ENCODE data around the gene FLYWCH1.

FLYWCH1 gene

DNA sequence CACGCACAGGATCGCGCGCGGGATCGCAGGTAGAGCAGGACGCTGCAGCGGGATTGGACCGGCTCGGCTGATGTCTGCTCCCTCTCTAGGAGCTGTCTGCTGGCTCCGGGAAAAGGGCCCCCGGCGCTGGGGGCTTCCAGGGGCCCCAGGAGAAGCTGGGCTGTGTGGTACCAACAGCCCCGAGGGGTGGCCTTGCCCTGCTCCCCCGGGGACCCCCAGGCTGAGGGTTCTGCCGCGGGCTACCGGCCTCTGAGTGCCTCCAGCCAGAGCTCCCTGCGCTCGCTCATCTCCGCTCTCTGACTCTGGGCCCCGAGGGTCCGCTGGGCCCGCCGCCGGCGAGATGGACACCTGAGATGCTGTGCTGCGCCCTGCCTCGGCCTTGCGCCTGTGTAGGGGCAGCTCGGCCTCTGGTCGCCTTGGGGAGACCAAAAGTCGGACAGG lies 56.0 kb downstream of the FLYWCH1 start:
- TF ChIP-seq ZFP3 (CRISPR knock-in tag; IDR thresholded peaks at IDR 0.05) (no peak), SNAI2 (CRISPR knock-in tag; IDR thresholded peaks at IDR 0.05) (no peak), ZNF8 (CRISPR knock-in tag; IDR thresholded peaks at IDR 0.05) (no peak), RARB (CRISPR knock-in tag; IDR thresholded peaks at IDR 0.05) (no peak)
- no peak for ATAC-seq

DNA sequence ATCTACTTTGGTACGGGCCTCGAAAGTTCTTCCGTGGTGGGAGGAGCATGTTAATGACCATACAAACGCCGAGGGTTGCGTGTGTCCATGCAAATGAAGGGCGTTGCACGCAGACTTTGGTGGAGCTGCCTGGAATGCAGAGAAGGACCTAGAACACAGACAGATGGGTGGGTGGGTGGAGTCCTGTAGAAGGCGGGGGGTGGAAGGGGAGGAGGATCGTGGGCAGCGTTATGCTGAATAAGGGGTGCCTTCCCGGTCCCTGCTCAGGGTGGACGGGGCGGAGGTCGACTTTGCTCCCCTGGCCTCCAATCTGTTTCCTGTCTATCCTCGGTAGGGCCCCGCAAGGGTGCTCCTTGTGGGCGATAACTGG lies 56.6 kb downstream of the FLYWCH1 start:
- TF ChIP-seq, protein P1, sequence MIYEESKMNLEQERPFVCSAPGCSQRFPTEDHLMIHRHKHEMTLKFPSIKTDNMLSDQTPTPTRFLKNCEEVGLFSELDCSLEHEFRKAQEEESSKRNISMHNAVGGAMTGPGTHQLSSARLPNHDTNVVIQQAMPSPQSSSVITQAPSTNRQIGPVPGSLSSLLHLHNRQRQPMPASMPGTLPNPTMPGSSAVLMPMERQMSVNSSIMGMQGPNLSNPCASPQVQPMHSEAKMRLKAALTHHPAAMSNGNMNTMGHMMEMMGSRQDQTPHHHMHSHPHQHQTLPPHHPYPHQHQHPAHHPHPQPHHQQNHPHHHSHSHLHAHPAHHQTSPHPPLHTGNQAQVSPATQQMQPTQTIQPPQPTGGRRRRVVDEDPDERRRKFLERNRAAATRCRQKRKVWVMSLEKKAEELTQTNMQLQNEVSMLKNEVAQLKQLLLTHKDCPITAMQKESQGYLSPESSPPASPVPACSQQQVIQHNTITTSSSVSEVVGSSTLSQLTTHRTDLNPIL (CRISPR knock-in tag; IDR thresholded peaks at IDR 0.05; ENCODE audit: low read depth): no peak
- TF ChIP-seq SNAI2 (CRISPR knock-in tag; IDR thresholded peaks at IDR 0.05) (no peak), ZC3H10 (CRISPR knock-in tag; IDR thresholded peaks at IDR 0.05) (no peak), ZNF565 (CRISPR knock-in tag; conservative IDR thresholded peaks at IDR 0.05; ENCODE audit: low read depth) (no peak), OSR1 (CRISPR knock-in tag; IDR thresholded peaks at IDR 0.05) (no peak), TOX (CRISPR knock-in tag; IDR thresholded peaks at IDR 0.05; ENCODE audit: borderline replicate concordance) (no peak), ZFP3 (CRISPR knock-in tag; IDR thresholded peaks at IDR 0.05) (no peak), ISL1 (CRISPR knock-in tag; IDR thresholded peaks at IDR 0.05) (no peak), ZFP30 (CRISPR knock-in tag; IDR thresholded peaks at IDR 0.05) (no peak), BACH2 (CRISPR knock-in tag; IDR thresholded peaks at IDR 0.05; ENCODE audit: borderline replicate concordance) (no peak), ARNTL (CRISPR knock-in tag; IDR thresholded peaks at IDR 0.05; ENCODE audit: borderline replicate concordance, low read depth) (no peak), CSDC2 (CRISPR knock-in tag; IDR thresholded peaks at IDR 0.05) (no peak), TCF4 (CRISPR knock-in tag; IDR thresholded peaks at IDR 0.05; ENCODE audit: borderline replicate concordance) (no peak)
- TF ChIP-seq, protein P2, sequence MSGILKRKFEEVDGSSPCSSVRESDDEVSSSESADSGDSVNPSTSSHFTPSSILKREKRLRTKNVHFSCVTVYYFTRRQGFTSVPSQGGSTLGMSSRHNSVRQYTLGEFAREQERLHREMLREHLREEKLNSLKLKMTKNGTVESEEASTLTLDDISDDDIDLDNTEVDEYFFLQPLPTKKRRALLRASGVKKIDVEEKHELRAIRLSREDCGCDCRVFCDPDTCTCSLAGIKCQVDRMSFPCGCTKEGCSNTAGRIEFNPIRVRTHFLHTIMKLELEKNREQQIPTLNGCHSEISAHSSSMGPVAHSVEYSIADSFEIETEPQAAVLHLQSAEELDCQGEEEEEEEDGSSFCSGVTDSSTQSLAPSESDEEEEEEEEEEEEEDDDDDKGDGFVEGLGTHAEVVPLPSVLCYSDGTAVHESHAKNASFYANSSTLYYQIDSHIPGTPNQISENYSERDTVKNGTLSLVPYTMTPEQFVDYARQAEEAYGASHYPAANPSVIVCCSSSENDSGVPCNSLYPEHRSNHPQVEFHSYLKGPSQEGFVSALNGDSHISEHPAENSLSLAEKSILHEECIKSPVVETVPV (CRISPR knock-in tag; IDR thresholded peaks at IDR 0.05): no peak
- TF ChIP-seq, protein P3, sequence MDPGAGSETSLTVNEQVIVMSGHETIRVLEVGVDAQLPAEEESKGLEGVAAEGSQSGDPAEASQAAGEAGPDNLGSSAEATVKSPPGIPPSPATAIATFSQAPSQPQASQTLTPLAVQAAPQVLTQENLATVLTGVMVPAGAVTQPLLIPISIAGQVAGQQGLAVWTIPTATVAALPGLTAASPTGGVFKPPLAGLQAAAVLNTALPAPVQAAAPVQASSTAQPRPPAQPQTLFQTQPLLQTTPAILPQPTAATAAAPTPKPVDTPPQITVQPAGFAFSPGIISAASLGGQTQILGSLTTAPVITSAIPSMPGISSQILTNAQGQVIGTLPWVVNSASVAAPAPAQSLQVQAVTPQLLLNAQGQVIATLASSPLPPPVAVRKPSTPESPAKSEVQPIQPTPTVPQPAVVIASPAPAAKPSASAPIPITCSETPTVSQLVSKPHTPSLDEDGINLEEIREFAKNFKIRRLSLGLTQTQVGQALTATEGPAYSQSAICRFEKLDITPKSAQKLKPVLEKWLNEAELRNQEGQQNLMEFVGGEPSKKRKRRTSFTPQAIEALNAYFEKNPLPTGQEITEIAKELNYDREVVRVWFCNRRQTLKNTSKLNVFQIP (CRISPR knock-in tag; IDR thresholded peaks at IDR 0.05; ENCODE audit: borderline replicate concordance, low read depth): no peak
- ATAC-seq: no peak

DNA sequence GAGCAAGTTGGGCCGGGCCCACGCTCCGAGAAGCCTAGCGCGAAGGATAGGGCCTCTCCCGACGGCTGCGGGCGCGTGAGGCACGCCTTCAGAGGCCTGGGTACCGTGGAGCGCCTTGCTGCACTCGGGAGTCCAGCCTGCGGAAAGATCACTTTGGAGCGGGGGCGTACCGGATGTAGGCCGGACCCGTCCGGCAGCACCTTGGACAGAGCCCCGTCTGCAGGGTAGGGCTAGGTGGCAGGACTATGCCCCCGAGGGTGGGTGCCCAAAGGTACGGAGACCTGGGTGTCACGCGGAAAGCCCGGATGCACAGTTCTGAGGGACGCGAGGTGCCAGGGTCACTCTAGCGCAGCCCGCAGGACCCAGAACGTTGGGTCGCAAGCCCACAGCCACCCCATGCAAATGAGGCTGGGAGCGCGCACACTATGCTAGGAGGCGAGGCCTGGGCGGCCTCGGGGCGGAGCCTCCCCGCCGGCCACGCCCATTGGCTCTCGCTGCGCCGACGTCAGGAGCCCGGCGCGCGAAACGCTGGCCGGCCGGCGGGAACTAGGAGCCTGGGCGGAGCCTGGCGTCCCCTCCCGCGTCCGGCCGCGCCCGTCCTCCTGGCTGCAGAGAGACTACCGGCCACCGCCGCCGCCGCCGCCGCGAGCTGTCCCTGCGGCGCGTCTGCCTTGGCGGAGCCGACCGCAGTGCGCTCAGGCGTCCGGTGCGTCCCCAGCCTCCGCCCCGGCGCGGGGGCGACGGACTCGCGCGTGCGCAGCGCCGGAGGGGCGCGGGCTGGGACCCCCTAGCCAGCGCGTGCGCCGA lies 57.2 kb downstream of the FLYWCH1 start, which contains the start of gene PAQR4:
PAQR4 (plus strand) TSS at position 611 of the 807 bp plus-strand sequence. CDS start 327 bp downstream, outside the sequence.
- ATAC-seq: peak; percentile 82
- TF ChIP-seq ZNF8 (CRISPR knock-in tag; IDR thresholded peaks at IDR 0.05): peak; percentile 71; the same call in 1 of the 2 replicates
- TF ChIP-seq ZNF70 (CRISPR knock-in tag; IDR thresholded peaks at IDR 0.05): 0 out of 2 replicates have a peak, but pooled peaks have one; percentile 12
- 0 out of 2 replicates have a peak, but pooled peaks have one; percentile 52 for TF ChIP-seq CSDC2 (CRISPR knock-in tag; IDR thresholded peaks at IDR 0.05)
- TF ChIP-seq ZFP3 (CRISPR knock-in tag; IDR thresholded peaks at IDR 0.05): peak; percentile 69; the same call in 1 of the 2 replicates
- TF ChIP-seq OSR1 (CRISPR knock-in tag; IDR thresholded peaks at IDR 0.05): no peak
- TF ChIP-seq ZNF565 (CRISPR knock-in tag; conservative IDR thresholded peaks at IDR 0.05; ENCODE audit: low read depth): 0 out of 2 replicates have a peak, but pooled peaks have one; percentile 51

DNA sequence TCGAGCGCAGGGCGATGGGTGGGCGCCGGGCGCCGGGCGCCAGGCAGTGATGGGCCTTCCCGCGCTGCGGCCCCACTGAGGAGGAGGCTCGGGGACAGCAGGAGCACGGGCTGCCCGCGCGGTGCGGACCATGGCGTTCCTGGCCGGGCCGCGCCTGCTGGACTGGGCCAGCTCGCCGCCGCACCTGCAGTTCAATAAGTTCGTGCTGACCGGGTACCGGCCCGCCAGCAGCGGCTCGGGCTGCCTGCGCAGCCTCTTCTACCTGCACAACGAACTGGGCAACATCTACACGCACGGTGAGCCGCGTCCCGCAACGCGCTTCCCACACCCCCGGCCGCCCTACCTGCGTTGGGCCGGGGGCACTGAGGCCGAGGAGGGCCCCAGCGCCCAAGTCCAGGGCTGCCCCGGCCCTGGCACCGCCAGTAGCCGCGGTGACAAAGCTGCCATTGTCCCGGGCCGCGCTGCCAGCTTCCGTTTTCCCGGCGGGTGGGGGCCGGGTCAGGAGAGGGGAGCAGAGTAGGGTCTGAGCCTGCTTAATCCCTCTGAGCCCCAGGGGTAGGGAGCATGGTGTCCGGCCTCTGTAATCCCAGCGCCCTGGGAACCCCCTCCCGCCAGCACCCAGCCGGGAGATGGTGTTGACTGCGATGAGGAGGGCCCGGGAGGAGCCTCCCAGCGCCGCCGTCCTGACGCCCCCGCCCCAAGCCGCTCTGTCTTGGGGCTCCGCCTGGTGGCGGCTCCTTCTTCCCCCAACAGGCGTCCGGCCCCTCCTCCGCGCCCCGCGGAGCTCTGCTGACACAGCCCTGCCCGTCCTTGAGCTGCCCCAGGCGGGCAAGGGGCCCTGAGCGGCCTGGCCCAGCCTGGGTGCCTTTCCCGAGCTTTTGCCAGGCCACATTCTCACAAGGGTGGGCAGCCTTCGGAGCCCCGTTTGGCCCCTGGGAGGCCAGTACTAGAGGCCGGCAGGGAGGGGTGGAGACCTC lies 58.1 kb downstream of the FLYWCH1 start:
- peak; percentile 63 for ATAC-seq
- TF ChIP-seq, protein P4, sequence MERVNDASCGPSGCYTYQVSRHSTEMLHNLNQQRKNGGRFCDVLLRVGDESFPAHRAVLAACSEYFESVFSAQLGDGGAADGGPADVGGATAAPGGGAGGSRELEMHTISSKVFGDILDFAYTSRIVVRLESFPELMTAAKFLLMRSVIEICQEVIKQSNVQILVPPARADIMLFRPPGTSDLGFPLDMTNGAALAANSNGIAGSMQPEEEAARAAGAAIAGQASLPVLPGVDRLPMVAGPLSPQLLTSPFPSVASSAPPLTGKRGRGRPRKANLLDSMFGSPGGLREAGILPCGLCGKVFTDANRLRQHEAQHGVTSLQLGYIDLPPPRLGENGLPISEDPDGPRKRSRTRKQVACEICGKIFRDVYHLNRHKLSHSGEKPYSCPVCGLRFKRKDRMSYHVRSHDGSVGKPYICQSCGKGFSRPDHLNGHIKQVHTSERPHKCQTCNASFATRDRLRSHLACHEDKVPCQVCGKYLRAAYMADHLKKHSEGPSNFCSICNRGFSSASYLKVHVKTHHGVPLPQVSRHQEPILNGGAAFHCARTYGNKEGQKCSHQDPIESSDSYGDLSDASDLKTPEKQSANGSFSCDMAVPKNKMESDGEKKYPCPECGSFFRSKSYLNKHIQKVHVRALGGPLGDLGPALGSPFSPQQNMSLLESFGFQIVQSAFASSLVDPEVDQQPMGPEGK (CRISPR knock-in tag; IDR thresholded peaks at IDR 0.05; ENCODE audit: borderline replicate concordance): peak; percentile 49; the same call in 1 of the 2 replicates
- no peak for TF ChIP-seq ZNF70 (CRISPR knock-in tag; IDR thresholded peaks at IDR 0.05)
